ENCODE data around the gene TRAF3.
A peak's percentile ranks its signal among the peaks of the same experiment; 100 is the strongest.

TRAF3 gene, protein sequence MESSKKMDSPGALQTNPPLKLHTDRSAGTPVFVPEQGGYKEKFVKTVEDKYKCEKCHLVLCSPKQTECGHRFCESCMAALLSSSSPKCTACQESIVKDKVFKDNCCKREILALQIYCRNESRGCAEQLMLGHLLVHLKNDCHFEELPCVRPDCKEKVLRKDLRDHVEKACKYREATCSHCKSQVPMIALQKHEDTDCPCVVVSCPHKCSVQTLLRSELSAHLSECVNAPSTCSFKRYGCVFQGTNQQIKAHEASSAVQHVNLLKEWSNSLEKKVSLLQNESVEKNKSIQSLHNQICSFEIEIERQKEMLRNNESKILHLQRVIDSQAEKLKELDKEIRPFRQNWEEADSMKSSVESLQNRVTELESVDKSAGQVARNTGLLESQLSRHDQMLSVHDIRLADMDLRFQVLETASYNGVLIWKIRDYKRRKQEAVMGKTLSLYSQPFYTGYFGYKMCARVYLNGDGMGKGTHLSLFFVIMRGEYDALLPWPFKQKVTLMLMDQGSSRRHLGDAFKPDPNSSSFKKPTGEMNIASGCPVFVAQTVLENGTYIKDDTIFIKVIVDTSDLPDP

GRCh38 chr14:102776761-102777710 lies at the start of gene TRAF3:
TRAF3 (plus strand) TSS chr14:102777449; CDS start chr14:102870202, 92,753 bp downstream.
- TF ChIP-seq TAF1 (IDR thresholded peaks at IDR 0.05; ENCODE audit: low read depth) = 0 out of 2 replicates have a peak, but pooled peaks have one; percentile 15
- TF ChIP-seq CREB1 (IDR thresholded peaks at IDR 0.05; ENCODE audit: low read depth) = no peak
- peak; percentile 67 for TF ChIP-seq ZBTB7A (IDR thresholded peaks at IDR 0.05; ENCODE audit: low read depth)
- no peak for TF ChIP-seq FOXM1 (IDR thresholded peaks at IDR 0.05; ENCODE audit: borderline replicate concordance, low read depth)

DNA sequence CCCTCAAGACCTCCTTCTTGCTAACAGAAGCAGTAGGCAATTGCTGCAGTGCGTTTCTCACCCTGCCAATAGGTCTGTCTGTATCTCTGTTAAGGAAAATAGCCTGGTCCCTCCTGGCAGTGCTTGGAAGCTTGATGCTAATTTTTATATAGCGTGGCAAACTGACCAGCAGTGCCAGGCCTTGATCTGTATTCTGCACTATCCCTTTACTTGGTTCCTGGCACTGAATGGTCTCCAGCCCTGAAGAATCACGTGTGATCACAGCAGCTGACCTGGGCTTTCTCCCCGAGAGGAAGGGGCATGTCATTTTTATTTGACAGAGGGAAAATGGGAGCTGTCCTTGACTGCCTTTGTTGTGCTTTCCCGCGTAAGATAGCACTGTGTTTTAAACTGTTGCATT lies 48.7 kb upstream of the TRAF3 start:
- TF ChIP-seq EP300 (IDR thresholded peaks at IDR 0.05; ENCODE audit: borderline replicate concordance) (no peak), USF1 (IDR thresholded peaks at IDR 0.05) (no peak), TAF1 (IDR thresholded peaks at IDR 0.05; ENCODE audit: low read depth) (no peak), TEAD4 (IDR thresholded peaks at IDR 0.05) (no peak), CEBPB (IDR thresholded peaks at IDR 0.05) (no peak), REST (IDR thresholded peaks at IDR 0.05; ENCODE audit: low read depth) (no peak), EGR1 (IDR thresholded peaks at IDR 0.05) (no peak), YY1 (IDR thresholded peaks at IDR 0.05; ENCODE audit: low read depth) (no peak), NFIC (IDR thresholded peaks at IDR 0.05) (no peak), ZBTB7A (IDR thresholded peaks at IDR 0.05; ENCODE audit: low read depth) (no peak)

- TF ChIP-seq ZBTB7A (IDR thresholded peaks at IDR 0.05; ENCODE audit: low read depth) = no peak
- no peak for TF ChIP-seq CREB1 (IDR thresholded peaks at IDR 0.05; ENCODE audit: low read depth)
- TF ChIP-seq TEAD4 (IDR thresholded peaks at IDR 0.05) = no peak
- TF ChIP-seq NFIC (IDR thresholded peaks at IDR 0.05) = no peak
- no peak for TF ChIP-seq FOXM1 (IDR thresholded peaks at IDR 0.05; ENCODE audit: borderline replicate concordance, low read depth)
- TF ChIP-seq CEBPB (IDR thresholded peaks at IDR 0.05) = no peak
- TF ChIP-seq TCF12 (IDR thresholded peaks at IDR 0.05; ENCODE audit: low read depth) = no peak
- TF ChIP-seq, protein P1, sequence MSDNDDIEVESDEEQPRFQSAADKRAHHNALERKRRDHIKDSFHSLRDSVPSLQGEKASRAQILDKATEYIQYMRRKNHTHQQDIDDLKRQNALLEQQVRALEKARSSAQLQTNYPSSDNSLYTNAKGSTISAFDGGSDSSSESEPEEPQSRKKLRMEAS (IDR thresholded peaks at IDR 0.05) = no peak
- no peak for TF ChIP-seq USF1 (IDR thresholded peaks at IDR 0.05)
- TF ChIP-seq REST (IDR thresholded peaks at IDR 0.05; ENCODE audit: low read depth) = no peak
- no peak for TF ChIP-seq EP300 (IDR thresholded peaks at IDR 0.05; ENCODE audit: borderline replicate concordance)
- no peak for TF ChIP-seq EGR1 (IDR thresholded peaks at IDR 0.05)
- no peak for TF ChIP-seq TAF1 (IDR thresholded peaks at IDR 0.05; ENCODE audit: low read depth)
- TF ChIP-seq YY1 (IDR thresholded peaks at IDR 0.05; ENCODE audit: low read depth) = no peak
- no peak for TF ChIP-seq RAD21 (IDR thresholded peaks at IDR 0.05; ENCODE audit: low read depth)
Observed at GRCh38 chr14:102729268-102729667, 48.0 kb upstream of the TRAF3 start.

GRCh38 chr14:102729825-102730224 lies 47.4 kb upstream of the TRAF3 start:
- TF ChIP-seq EGR1 (IDR thresholded peaks at IDR 0.05) (no peak), TEAD4 (IDR thresholded peaks at IDR 0.05) (no peak), FOXM1 (IDR thresholded peaks at IDR 0.05; ENCODE audit: borderline replicate concordance, low read depth) (no peak), TCF12 (IDR thresholded peaks at IDR 0.05; ENCODE audit: low read depth) (no peak), CEBPB (IDR thresholded peaks at IDR 0.05) (no peak), RAD21 (IDR thresholded peaks at IDR 0.05; ENCODE audit: low read depth) (no peak), REST (IDR thresholded peaks at IDR 0.05; ENCODE audit: low read depth) (no peak), TAF1 (IDR thresholded peaks at IDR 0.05; ENCODE audit: low read depth) (no peak), USF1 (IDR thresholded peaks at IDR 0.05) (no peak), YY1 (IDR thresholded peaks at IDR 0.05; ENCODE audit: low read depth) (no peak), EP300 (IDR thresholded peaks at IDR 0.05; ENCODE audit: borderline replicate concordance) (no peak), NFIC (IDR thresholded peaks at IDR 0.05) (no peak), CREB1 (IDR thresholded peaks at IDR 0.05; ENCODE audit: low read depth) (no peak), ZBTB7A (IDR thresholded peaks at IDR 0.05; ENCODE audit: low read depth) (no peak)
- TF ChIP-seq, protein P1 (IDR thresholded peaks at IDR 0.05) = no peak
